ENCODE measurements around the gene MRPL28. TPM values are rescaled to one million over a fixed set of nuclear protein-coding genes. Genes with fewer than 3 reads are reported as not detected.
A peak's percentile ranks its signal among the peaks of the same experiment; 100 is the strongest.

The MRPL28 gene
- total RNA-seq, 2 donors from 2014 or later: 137 to 138 TPM

- peaks cover 22% of the 10 kb centered on the region for H3K36me3 ChIP-seq (ENCODE audit: control insufficient read depth, insufficient read depth, low read length)
- H3K4me1 Mint-ChIP-seq: peaks cover 9% of the 10 kb centered on the region
- WGBS, 2 experiments (ENCODE audit: insufficient coverage in 1 of 2, insufficient read length in 1 of 2): 91 to 94% methylated on average over 5 to 9 of the region's 9 CpGs
- no peaks in the 10 kb centered on the region for H3K27me3 ChIP-seq (ENCODE audit: control insufficient read depth, insufficient read depth, low read length, poor library complexity, severe bottlenecking)
- no peak overlapping the region for H3K9ac ChIP-seq (ENCODE audit: extremely low read depth, low read length, poor library complexity, severe bottlenecking)
- no peaks in the 10 kb centered on the region for H3K9me3 ChIP-seq (ENCODE audit: control insufficient read depth, low read length)
- no peak for TF ChIP-seq CTCF (conservative IDR thresholded peaks at IDR 0.05)
- no peak overlapping the region for H3K27ac ChIP-seq (ENCODE audit: low read depth, low read length)
- H3K4me3 Mint-ChIP-seq: no peak overlapping the region
- H3K9me3 Mint-ChIP-seq: no peaks in the 10 kb centered on the region
- H3K36me3 Mint-ChIP-seq (ENCODE audit: low read depth): peaks cover 13% of the 10 kb centered on the region
- no peak for DNase-seq
- H3K4me1 ChIP-seq (ENCODE audit: control insufficient read depth, insufficient read depth, low read length): peaks cover 10% of the 10 kb centered on the region
- H3K4me3 ChIP-seq (ENCODE audit: low read length): no peak overlapping the region
- no peak overlapping the region for H3K27ac Mint-ChIP-seq
- H3K27me3 Mint-ChIP-seq (ENCODE audit: insufficient read depth): no peaks in the 10 kb centered on the region
Observed at GRCh38 chr16:374616-374926, 4.2 kb upstream of the MRPL28 start.

- H3K36me3 ChIP-seq (ENCODE audit: control insufficient read depth, insufficient read depth, low read length): peaks cover 25% of the 10 kb centered on the region
- Mint-ChIP-seq H3K9me3 (no peaks in the 10 kb centered on the region), H3K27me3 (ENCODE audit: insufficient read depth) (no peaks in the 10 kb centered on the region), H3K4me3 (no peak overlapping the region), H3K36me3 (ENCODE audit: low read depth) (peaks cover 13% of the 10 kb centered on the region), H3K27ac (no peak overlapping the region), H3K4me1 (peaks cover 11% of the 10 kb centered on the region)
- no peak overlapping the region for H3K27ac ChIP-seq (ENCODE audit: low read depth, low read length)
- H3K9ac ChIP-seq (ENCODE audit: extremely low read depth, low read length, poor library complexity, severe bottlenecking): no peak overlapping the region
- peaks cover 5% of the 10 kb centered on the region for H3K4me1 ChIP-seq (ENCODE audit: control insufficient read depth, insufficient read depth, low read length)
- no peaks in the 10 kb centered on the region for H3K9me3 ChIP-seq (ENCODE audit: control insufficient read depth, low read length)
- no peak for DNase-seq
- H3K27me3 ChIP-seq (ENCODE audit: control insufficient read depth, insufficient read depth, low read length, poor library complexity, severe bottlenecking): no peaks in the 10 kb centered on the region
- H3K4me3 ChIP-seq (ENCODE audit: low read length): no peak overlapping the region
- TF ChIP-seq CTCF (conservative IDR thresholded peaks at IDR 0.05): no peak
- WGBS, 2 experiments (ENCODE audit: insufficient coverage in 1 of 2, insufficient read length in 1 of 2): 94 to 97% methylated on average over 19 to 44 of the region's 44 CpGs
Observed at GRCh38 chr16:373848-374615, 3.7 kb upstream of the MRPL28 start.

GRCh38 chr16:373020-373598 lies 2.8 kb upstream of the MRPL28 start:
- Histone ChIP-seq H3K27me3 (ENCODE audit: control insufficient read depth, insufficient read depth, low read length, poor library complexity, severe bottlenecking) (no peaks in the 10 kb centered on the region), H3K4me3 (ENCODE audit: low read length) (no peak overlapping the region), H3K36me3 (ENCODE audit: control insufficient read depth, insufficient read depth, low read length) (peaks cover 34% of the 10 kb centered on the region), H3K4me1 (ENCODE audit: control insufficient read depth, insufficient read depth, low read length) (no peaks in the 10 kb centered on the region), H3K27ac (ENCODE audit: low read depth, low read length) (no peak overlapping the region), H3K9ac (ENCODE audit: extremely low read depth, low read length, poor library complexity, severe bottlenecking) (no peak overlapping the region), H3K9me3 (ENCODE audit: control insufficient read depth, low read length) (no peaks in the 10 kb centered on the region)
- Mint-ChIP-seq H3K9me3 (no peaks in the 10 kb centered on the region), H3K27ac (peak overlapping the region; percentile 17), H3K36me3 (ENCODE audit: low read depth) (peaks cover 13% of the 10 kb centered on the region), H3K27me3 (ENCODE audit: insufficient read depth) (no peaks in the 10 kb centered on the region), H3K4me3 (no peak overlapping the region), H3K4me1 (peaks cover 11% of the 10 kb centered on the region)
- no peak for DNase-seq
- no peak for TF ChIP-seq CTCF (conservative IDR thresholded peaks at IDR 0.05)
- WGBS, 2 experiments (ENCODE audit: insufficient coverage in 1 of 2, insufficient read length in 1 of 2): 86 to 96% methylated on average over 4 to 5 of the region's 5 CpGs

Measured in endodermal cell (in vitro differentiated cells).